Liver (tissue), 3 donors: ENCODE results near the gene TMEM86A.

Experiments used
- EGR1 ChIP-seq, 2 donors: IDR thresholded peaks; 2 replicates each; pipeline ENCODE4 v1.6.1; 2016 to 2018; ENCODE audit warnings: antibody characterized with exemption in 2 of 2, low read depth in 2 of 2
- FOXA1 ChIP-seq: IDR thresholded peaks from 2 replicates; pipeline ENCODE4 v1.6.1; 2016; ENCODE audit warnings: antibody characterized with exemption
- GABPA ChIP-seq, 2 donors: IDR thresholded peaks in 1 of 2; conservative IDR thresholded peaks in 1 of 2; 2 replicates each; pipeline ENCODE4 v1.6.1; 2016; ENCODE audit warnings: antibody characterized with exemption in 2 of 2, mild to moderate bottlenecking in 1 of 2, moderate library complexity in 1 of 2
- HNF4A ChIP-seq, 2 donors: conservative IDR thresholded peaks; 2 replicates each; pipeline ENCODE4 v1.6.1; 2016; ENCODE audit warnings: antibody characterized with exemption in 2 of 2, mild to moderate bottlenecking in 2 of 2
- NR2F2 ChIP-seq: IDR thresholded peaks from 2 replicates; pipeline ENCODE4 v1.6.1; 2016; ENCODE audit warnings: antibody characterized with exemption
- RAD21 ChIP-seq, 2 donors: IDR thresholded peaks; 2 replicates each; pipeline ENCODE4 v1.6.1; 2016; ENCODE audit warnings: antibody characterized with exemption in 2 of 2, mild to moderate bottlenecking in 2 of 2
- SP1 ChIP-seq: IDR thresholded peaks from 2 replicates; pipeline ENCODE4 v1.6.1; 2018; ENCODE audit warnings: antibody characterized with exemption, mild to moderate bottlenecking
- TF ChIP-seq, protein P1 (sequence below): fragments of 150-350 bp; IDR thresholded peaks from 2 replicates; pipeline ENCODE4 v1.5.1; 2017; ENCODE audit warnings: improper control_type of control experiment, low read depth, low read length; ENCODE audit not compliant: missing input control
- TF ChIP-seq, protein P2 (sequence below): IDR thresholded peaks from 2 replicates; pipeline ENCODE4 v1.6.1; 2016; ENCODE audit warnings: antibody characterized with exemption
- TF ChIP-seq, protein P3 (sequence below): IDR thresholded peaks from 2 replicates; pipeline ENCODE4 v1.6.1; 2016; ENCODE audit warnings: antibody characterized with exemption
- donor health status: healthy.
- donor health status: healthy.

DNA sequence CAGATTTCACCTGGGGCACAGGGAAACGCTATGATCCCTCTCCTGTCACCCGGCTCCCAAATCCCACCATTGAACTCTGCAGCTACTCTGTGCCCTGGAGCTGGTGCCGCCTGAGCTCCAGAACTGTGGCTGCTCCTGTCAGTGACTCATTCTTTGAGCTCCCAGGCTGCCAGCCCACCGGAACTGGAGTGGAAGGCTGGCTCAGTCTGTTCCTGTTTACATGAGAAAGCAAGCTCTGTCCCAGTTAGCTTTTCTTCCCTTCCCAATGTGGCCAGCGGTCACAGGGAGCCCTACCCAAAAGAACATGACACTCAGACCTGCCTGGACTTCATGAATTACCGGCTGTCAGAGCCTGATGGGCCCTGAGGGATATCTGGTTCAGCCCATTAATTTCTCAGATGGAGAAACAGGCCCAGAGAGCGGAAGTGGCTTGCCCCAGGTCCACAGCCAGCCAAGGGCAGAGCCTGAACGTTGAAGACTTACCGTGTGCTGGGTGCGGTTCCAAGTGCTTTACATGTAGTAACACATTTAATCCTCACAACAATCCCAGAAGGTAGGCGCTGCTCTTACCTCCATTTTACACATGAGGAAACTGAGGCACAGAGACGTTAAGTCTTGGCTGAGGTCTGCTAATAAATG lies 51.2 kb downstream of the TMEM86A start:
- no peak for TF ChIP-seq RAD21 (IDR thresholded peaks at IDR 0.05)
- TF ChIP-seq, protein P1, sequence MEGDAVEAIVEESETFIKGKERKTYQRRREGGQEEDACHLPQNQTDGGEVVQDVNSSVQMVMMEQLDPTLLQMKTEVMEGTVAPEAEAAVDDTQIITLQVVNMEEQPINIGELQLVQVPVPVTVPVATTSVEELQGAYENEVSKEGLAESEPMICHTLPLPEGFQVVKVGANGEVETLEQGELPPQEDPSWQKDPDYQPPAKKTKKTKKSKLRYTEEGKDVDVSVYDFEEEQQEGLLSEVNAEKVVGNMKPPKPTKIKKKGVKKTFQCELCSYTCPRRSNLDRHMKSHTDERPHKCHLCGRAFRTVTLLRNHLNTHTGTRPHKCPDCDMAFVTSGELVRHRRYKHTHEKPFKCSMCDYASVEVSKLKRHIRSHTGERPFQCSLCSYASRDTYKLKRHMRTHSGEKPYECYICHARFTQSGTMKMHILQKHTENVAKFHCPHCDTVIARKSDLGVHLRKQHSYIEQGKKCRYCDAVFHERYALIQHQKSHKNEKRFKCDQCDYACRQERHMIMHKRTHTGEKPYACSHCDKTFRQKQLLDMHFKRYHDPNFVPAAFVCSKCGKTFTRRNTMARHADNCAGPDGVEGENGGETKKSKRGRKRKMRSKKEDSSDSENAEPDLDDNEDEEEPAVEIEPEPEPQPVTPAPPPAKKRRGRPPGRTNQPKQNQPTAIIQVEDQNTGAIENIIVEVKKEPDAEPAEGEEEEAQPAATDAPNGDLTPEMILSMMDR = no peak
- no peak for TF ChIP-seq EGR1 (IDR thresholded peaks at IDR 0.05; ENCODE audit: low read depth in 2 of 2)
- TF ChIP-seq GABPA (IDR thresholded peaks at IDR 0.05 in 1 of 2, conservative IDR thresholded peaks at IDR 0.05 in 1 of 2) = no peak
- TF ChIP-seq NR2F2 = no peak
- TF ChIP-seq FOXA1 = no peak
- no peak for TF ChIP-seq SP1
- TF ChIP-seq, protein P2, sequence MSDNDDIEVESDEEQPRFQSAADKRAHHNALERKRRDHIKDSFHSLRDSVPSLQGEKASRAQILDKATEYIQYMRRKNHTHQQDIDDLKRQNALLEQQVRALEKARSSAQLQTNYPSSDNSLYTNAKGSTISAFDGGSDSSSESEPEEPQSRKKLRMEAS = no peak
- TF ChIP-seq, protein P3, sequence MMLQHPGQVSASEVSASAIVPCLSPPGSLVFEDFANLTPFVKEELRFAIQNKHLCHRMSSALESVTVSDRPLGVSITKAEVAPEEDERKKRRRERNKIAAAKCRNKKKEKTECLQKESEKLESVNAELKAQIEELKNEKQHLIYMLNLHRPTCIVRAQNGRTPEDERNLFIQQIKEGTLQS = no peak
- no peak for TF ChIP-seq HNF4A (conservative IDR thresholded peaks at IDR 0.05)
